Vagina (tissue), 2 donors: ENCODE data around the gene ESPNL.

Experiments used
- CTCF ChIP-seq, 3 experiments: fragments of 450-650 bp in 2 of 3; fragments of 200-600 bp in 1 of 3; sonication (generic) in 1 of 3; IDR thresholded peaks; one replicate each; pipeline ENCODE4 v1.5.1; 2017 to 2019; ENCODE audit warnings: antibody characterized with exemption in 3 of 3, mild to moderate bottlenecking in 2 of 3, moderate library complexity in 2 of 3
- POLR2AphosphoS5 ChIP-seq, 2 donors: sonication (generic); formaldehyde crosslinking; IDR thresholded peaks; one replicate each; pipeline ENCODE4 v1.9.0; 2017; ENCODE audit warnings: antibody characterized with exemption in 2 of 2, mild to moderate bottlenecking in 2 of 2, low read depth in 1 of 2; ENCODE audit not compliant: insufficient read depth in 1 of 2

GRCh38 chr2:238120463-238121298, 20.5 kb downstream of the ESPNL start:
- TF ChIP-seq CTCF (IDR thresholded peaks at IDR 0.05), result no peak
- TF ChIP-seq POLR2AphosphoS5 (IDR thresholded peaks at IDR 0.05; ENCODE audit: insufficient read depth in 1 of 2, low read depth in 1 of 2), result no peak
